Pancreas (tissue), 10 donors: Measurements from ENCODE around the gene TRAF7. TPM values are rescaled to one million over a fixed set of nuclear protein-coding genes. Genes with fewer than 3 reads are reported as not detected.
A peak's percentile ranks its signal among the peaks of the same experiment; 100 is the strongest.

Experiments
- ATAC-seq, 4 donors: fragments of 200-7000 bp; cut with Tn5 transposase; one replicate each; pipeline versions ENCODE4 v1.8.0 to v1.9.1; 2020; ENCODE audit warnings: mild to moderate bottlenecking in 4 of 4, moderate library complexity in 4 of 4
- DNase-seq, 6 donors: peaks; one replicate each; pipeline ENCODE4 v3.0.0-alpha.2; 2020
- FAIRE-seq: peaks from 2 replicates; lab custom pipeline; 2012; peaks lifted over from hg19 to GRCh38; lab: Jason Lieb, UNC
- H3K27ac ChIP-seq, 4 donors: fragments of 200-600 bp; sonication (generic); 1 replicate in 3 of 4; 2 replicates in 1 of 4; pipeline versions ENCODE4 v1.5.0 to v1.8.0; 2020
- H3K27me3 ChIP-seq, 4 donors: fragments of 200-600 bp; one replicate each; pipeline ENCODE4 v1.8.0; 2021
- H3K36me3 ChIP-seq, 3 donors: fragments of 200-600 bp; sonication (generic) in 1 of 3; one replicate each; pipeline versions ENCODE4 v1.5.0 to v1.8.0; 2020 to 2021
- H3K4me1 ChIP-seq, 3 donors: fragments of 200-600 bp; one replicate each; pipeline ENCODE4 v1.8.0; 2021
- H3K4me3 ChIP-seq, 4 donors: fragments of 200-600 bp; sonication (generic) in 2 of 4; one replicate each; pipeline versions ENCODE4 v1.5.0 to v1.8.0; 2020 to 2021
- H3K9me3 ChIP-seq, 4 donors: fragments of 200-600 bp; one replicate each; pipeline ENCODE4 v1.8.0; 2021
- CTCF ChIP-seq, 4 donors: fragments of 200-600 bp; sonication (generic) in 3 of 4; IDR thresholded peaks; one replicate each; pipeline versions ENCODE4 v1.5.0 to v1.8.0; 2021; ENCODE audit warnings: antibody characterized with exemption in 4 of 4
- WGBS, 2 donors: extraction: QIAGEN DNeasy Blood & Tissue Kit; methylation state at CpG; one replicate each; pipeline ENCODE4 v1.1.7; 2013; 5-methylcytosine and 5-hydroxymethylcytosine counted together
- intact Hi-C, 3 donors: fragments of 100-400 bp; cut with DNase I; formaldehyde crosslinking; loops; one replicate each; pipeline versions ENCODE4 v1.11.1 to v1.14.2; 2022
- polyA plus RNA-seq, 2 donors: library from polyadenylated mRNA; stranded (reverse); fragments of 200-250 nt; gene quantifications; one replicate each; pipeline ENCODE4 v1.2.3, GENCODE V29; 2013
- total RNA-seq, 6 donors: library from RNA; stranded (reverse); fragmentation: NEBNext Ultra II Directional in 4 of 6; extraction: Animal tissue kit (Norgen Biotek cat#: 25700) in 4 of 6; gene quantifications; one replicate each; pipeline versions ENCODE4 v1.2.1 to v1.2.4, GENCODE V29; 2021 to 2023
- donor health status: healthy with polysubstance abuse.
- donor health status: DM: no; HTN: no; CAD: no; lungs with moderate emphysema.
- donor health status: DM: no; HTN: no; CAD: no.
- donor health status: control.
- donor health status: control.
- donor health status: Bipolar disorder and iron deficiency.
- donor health status: DM: yes; HTN: yes; CAD: no.
- donor health status: DM: no; HTN: no; CAD: no.
- donor health status: DM: no; HTN: no; CAD: no.
- donor health status: DM: yes; HTN: yes; CAD: no.

TRAF7 gene
- total and polyA plus RNA-seq, 8 donors, result 24.5 to 45.1 (median 34.5) TPM

DNA sequence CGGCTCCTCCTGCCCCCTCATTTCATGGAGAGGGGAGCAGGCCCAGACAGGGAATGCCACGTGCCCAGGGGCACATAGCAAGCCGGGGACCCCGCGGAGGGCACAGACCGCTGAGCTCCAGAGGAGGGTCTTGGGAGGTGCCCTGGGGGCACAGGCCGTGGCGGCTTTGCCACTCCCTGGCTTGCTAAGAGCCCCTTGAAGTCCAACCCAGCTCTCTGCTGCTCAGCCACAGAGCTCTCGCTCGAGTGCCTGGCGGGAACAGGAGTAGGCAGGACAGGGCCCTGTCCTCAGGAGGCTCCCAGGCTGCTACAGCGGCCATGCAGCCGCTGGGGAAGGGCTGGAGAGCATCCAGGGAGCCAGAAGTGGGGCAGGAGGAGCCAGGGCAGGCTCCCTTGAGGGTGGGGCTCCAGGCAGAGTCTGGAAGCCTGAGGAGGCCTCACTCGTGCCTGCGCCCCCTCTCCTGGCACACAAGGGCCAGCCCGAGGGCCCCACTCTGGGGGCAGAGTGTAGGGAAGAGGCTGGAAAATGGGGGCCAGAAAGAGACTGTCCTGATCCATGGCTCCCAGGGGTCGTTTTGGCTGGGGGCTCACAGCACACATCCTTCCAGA, 11.6 kb upstream of the TRAF7 start:
- Histone ChIP-seq H3K36me3 (no peaks in the 10 kb centered on the region), H3K9me3 (no peaks in the 10 kb centered on the region), H3K4me3 (no peak overlapping the region), H3K4me1 (peaks cover 0 to 6% (median 5%) of the 10 kb centered on the region in 3 donors), H3K27me3 (no peaks in the 10 kb centered on the region), H3K27ac (no peak overlapping the region)
- intact Hi-C loops, result loop anchor here in 2 of 3 donors (5.0 kb wide), 2 partner anchors 117 to 122 kb away; partner anchors contain the start of gene NHERF2 (in 1 of the 2)
- FAIRE-seq (no peak), DNase-seq (peak in 2 of 6 donors; percentile 52 to 80), ATAC-seq (no peak)
- WGBS, 2 donors, result 81 to 85% methylated on average over 14 to 17 of the region's 17 CpGs
- no peak for TF ChIP-seq CTCF (IDR thresholded peaks at IDR 0.05)

GRCh38 chr16:2145843-2146242, 9.7 kb upstream of the TRAF7 start:
- no peak for ATAC-seq
- WGBS, 2 donors, result 84 to 88% methylated on average over 5 of the region's 5 CpGs

GRCh38 chr16:2147378-2147777, 8.2 kb upstream of the TRAF7 start:
- DNase-seq (peak in 2 of 6 donors; percentile 26 to 72), FAIRE-seq (no peak), ATAC-seq (no peak)
- no peak for TF ChIP-seq CTCF (IDR thresholded peaks at IDR 0.05)
- intact Hi-C loops, result no loop called here
- H3K27ac ChIP-seq, result peak overlapping the region; percentile 78 to 92 (median 86)
- H3K36me3 ChIP-seq, result no peaks in the 10 kb centered on the region
- no peaks in the 10 kb centered on the region for H3K9me3 ChIP-seq
- H3K27me3 ChIP-seq, result no peaks in the 10 kb centered on the region
- peaks cover 19 to 21% (median 20%) of the 10 kb centered on the region in 3 donors for H3K4me1 ChIP-seq
- H3K4me3 ChIP-seq, result peak overlapping the region in 2 of 4 donors; percentile 71 to 73
- WGBS, 2 donors, result 28 to 37% methylated on average over 6 of the region's 6 CpGs

More at GRCh38 chr16:2145843-2146242, 9.7 kb upstream of the TRAF7 start:
- peaks cover 3 to 6% (median 5%) of the 10 kb centered on the region in 3 donors for H3K4me1 ChIP-seq
- H3K27me3 ChIP-seq, result no peaks in the 10 kb centered on the region
- intact Hi-C loops, result no loop called here
- no peak overlapping the region for H3K27ac ChIP-seq
- DNase-seq (no peak), FAIRE-seq (no peak)
- no peaks in the 10 kb centered on the region for H3K9me3 ChIP-seq
- no peaks in the 10 kb centered on the region for H3K36me3 ChIP-seq
- no peak for TF ChIP-seq CTCF (IDR thresholded peaks at IDR 0.05)
- H3K4me3 ChIP-seq, result no peak overlapping the region

DNA sequence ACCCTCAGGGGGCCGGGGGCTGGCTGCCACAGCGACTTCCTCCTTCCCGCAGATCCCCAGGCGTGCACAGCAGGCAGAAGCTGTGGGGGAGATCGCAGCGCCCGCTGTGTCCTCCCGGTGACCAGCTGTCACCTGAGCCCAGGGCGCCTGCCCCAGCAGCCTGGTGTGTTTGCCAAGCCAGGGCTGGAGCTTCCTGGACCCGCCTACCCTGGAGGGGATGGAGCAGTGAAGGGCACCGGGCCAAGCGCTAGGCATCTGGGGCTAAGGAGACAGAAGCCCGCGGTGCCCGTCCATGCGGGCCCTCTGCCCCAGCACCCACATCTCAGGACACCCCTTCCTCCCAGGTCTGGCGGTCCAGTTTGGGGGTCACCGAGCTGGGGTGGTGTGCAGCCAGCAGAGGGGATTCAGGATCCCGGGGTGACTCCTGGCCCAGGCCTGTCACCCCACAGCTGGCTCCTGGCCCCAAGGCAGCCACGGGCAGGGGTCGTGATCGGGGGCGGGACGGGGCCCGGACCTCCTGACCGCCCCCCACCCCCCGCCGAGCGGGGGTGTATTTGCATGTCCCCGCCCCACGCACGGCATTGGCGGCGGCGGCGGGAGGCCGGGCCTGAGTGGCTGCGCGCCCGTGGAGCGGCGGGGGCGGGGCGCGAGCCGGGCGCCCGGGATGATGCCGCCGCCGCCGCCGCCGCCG, 7.5 kb upstream of the TRAF7 start, which contains the start of gene RAB26:
TSS of gene RAB26 (plus strand) at position 645 of the 691 bp plus-strand sequence. CDS start 159 bp downstream, outside the sequence.
- Histone ChIP-seq H3K4me3 (peak within 1 kb of the TSS; percentile 55 to 73 (median 66)), H3K27me3 (no peaks in the 10 kb centered on the region), H3K9me3 (no peaks in the 10 kb centered on the region), H3K4me1 (peaks cover 23 to 25% (median 25%) of the 10 kb centered on the region in 3 donors), H3K27ac (peak within 1 kb of the TSS; percentile 78 to 92 (median 86)), H3K36me3 (no peaks in the 10 kb centered on the region)
- peak; percentile 93 to 99 (median 96) for DNase-seq
- FAIRE-seq, result no peak
- intact Hi-C loops, result no loop called here
- ATAC-seq, result peak; percentile 79 to 87 (median 84)
- TF ChIP-seq CTCF (IDR thresholded peaks at IDR 0.05), result no peak
- WGBS, 2 donors, result 1 to 5% methylated on average over 18 to 55 of the region's 55 CpGs
